Activated CD8-positive, alpha-beta T cell treated with anti-CD3 and anti-CD28 coated beads, Interleukin-2, amount 10 ng/mL, durations not matched to agents 7 days and 5 days (primary cell): Measurements from ENCODE around the gene GPR157. TPM values are rescaled to one million over a fixed set of nuclear protein-coding genes. Genes with fewer than 3 reads are reported as not detected.
"Not testable (repeated sequence)": the region's sequence is repeated elsewhere in the genome, so short reads cannot be mapped to it uniquely, and the experiment has no call there.

Experiments used
- ATAC-seq: fragments of 150-1000 bp; cut with Tn5 transposase; one replicate; pipeline ENCODE4 v1.10.0; 2021; ENCODE audit warnings: moderate library complexity
- CTCF ChIA-PET: fragments of 350-600 bp; sonication (Branson Sonifier 250); formaldehyde crosslinking; loops from one replicate; lab custom pipeline; 2021; ENCODE audit warnings: antibody characterized with exemption; lab: Charles Lee
- POLR2A ChIA-PET: fragments of 350-600 bp; sonication (Branson Sonifier 250); formaldehyde crosslinking; loops from one replicate; lab custom pipeline; 2021; ENCODE audit warnings: antibody characterized with exemption; lab: Charles Lee
- DNase-seq: peaks from one replicate; pipeline ENCODE4 v3.0.0-alpha.2; 2020
- H3K27ac Mint-ChIP-seq: one replicate; pipeline ENCODE4 v1.8.0; 2021; ENCODE audit warnings: mild to moderate bottlenecking, mixed read lengths
- H3K27me3 Mint-ChIP-seq: one replicate; pipeline ENCODE4 v1.8.0; 2021; ENCODE audit warnings: low read depth, mixed read lengths
- H3K36me3 Mint-ChIP-seq: one replicate; pipeline ENCODE4 v1.8.0; 2021; ENCODE audit warnings: low read depth, mixed read lengths
- H3K4me1 Mint-ChIP-seq: one replicate; pipeline ENCODE4 v1.8.0; 2021; ENCODE audit warnings: low read depth, mixed read lengths
- H3K4me3 Mint-ChIP-seq: one replicate; pipeline ENCODE4 v1.8.0; 2021; ENCODE audit warnings: mild to moderate bottlenecking, mixed read lengths
- H3K9me3 Mint-ChIP-seq: one replicate; pipeline ENCODE4 v1.8.0; 2022; ENCODE audit warnings: mixed read lengths; ENCODE audit not compliant: insufficient read depth
- total RNA-seq, 2 experiments: library from RNA; stranded (reverse); gene quantifications; one replicate each; pipeline ENCODE4 v1.2.3, GENCODE V29; 2021

Gene GPR157
- total RNA-seq, 2 experiments from 2014 or later: 1.2 to 1.4 TPM

DNA sequence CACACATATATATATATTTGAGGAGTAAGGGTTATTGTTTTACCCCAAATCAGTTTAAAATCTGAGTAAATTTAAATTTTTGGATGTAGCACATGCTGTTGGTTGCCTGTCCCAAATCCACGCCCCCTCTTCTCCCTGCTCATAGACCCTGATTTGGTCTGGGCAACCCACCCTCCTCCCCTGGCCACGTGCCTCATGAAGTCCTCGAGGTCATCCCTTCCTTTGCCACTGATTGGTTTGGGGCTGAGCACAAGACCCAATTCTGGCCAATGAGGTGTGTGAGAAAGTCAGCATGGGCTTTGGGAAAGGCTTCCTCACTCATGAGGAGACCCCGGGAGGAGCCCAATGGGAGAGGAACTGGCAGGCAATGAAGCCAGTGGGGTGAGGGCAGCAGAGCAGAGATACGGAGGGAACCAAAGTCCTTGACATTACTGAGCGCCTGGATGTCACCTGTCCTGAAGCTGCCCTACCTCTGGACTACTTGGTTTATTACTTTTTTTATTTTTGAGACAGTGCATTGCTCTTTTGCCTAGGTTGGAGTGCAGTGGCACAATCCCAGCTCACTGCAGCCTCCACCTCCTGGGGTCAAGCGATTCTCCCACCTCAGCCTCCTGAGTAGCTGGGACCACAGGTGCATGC, 31.3 kb upstream of the GPR157 start:
- no peaks in the 10 kb centered on the region for H3K9me3 Mint-ChIP-seq
- H3K36me3 Mint-ChIP-seq: no peaks in the 10 kb centered on the region
- no peak overlapping the region for H3K4me3 Mint-ChIP-seq
- no peaks in the 10 kb centered on the region for H3K27me3 Mint-ChIP-seq
- ChIA-PET CTCF (interaction anchor here (1.3 kb wide), 1 partner anchor 21 kb away, joined by 4 read pairs; no protein-coding TSS in a partner anchor), POLR2A (no interaction called here)
- no peak overlapping the region for H3K27ac Mint-ChIP-seq
- peaks cover 10% of the 10 kb centered on the region for H3K4me1 Mint-ChIP-seq
- DNase-seq (no peak), ATAC-seq (no peak)

DNA sequence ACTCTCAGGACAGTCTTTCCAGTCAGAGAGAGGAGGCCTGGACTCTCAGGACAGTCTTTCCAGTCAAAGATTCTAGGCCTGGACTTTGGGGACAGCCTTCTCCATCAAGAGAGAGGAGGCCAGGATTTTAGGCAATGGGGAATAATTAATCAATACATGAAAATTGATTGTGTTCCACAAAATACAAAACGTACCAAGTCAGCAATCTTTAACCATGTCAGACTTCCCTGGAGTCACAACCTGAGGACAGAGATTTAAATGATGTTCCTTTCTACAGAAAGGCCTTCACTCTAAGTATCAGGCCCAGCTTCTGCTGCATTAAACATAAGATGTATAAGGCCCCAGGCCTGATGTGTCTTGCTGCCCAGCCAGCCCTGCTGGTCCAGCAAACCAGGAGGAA, 27.0 kb upstream of the GPR157 start:
- Mint-ChIP-seq H3K4me1 (no peaks in the 10 kb centered on the region), H3K27me3 (no peaks in the 10 kb centered on the region), H3K27ac (no peak overlapping the region), H3K4me3 (no peak overlapping the region), H3K9me3 (no peaks in the 10 kb centered on the region), H3K36me3 (peaks cover 2% of the 10 kb centered on the region)
- ATAC-seq (no peak), DNase-seq (no peak)
- POLR2A ChIA-PET: interaction anchor here (0.6 kb wide), 1 partner anchor 38 kb away, joined by 4 read pairs; no protein-coding TSS in a partner anchor
- CTCF ChIA-PET: no interaction called here

DNA sequence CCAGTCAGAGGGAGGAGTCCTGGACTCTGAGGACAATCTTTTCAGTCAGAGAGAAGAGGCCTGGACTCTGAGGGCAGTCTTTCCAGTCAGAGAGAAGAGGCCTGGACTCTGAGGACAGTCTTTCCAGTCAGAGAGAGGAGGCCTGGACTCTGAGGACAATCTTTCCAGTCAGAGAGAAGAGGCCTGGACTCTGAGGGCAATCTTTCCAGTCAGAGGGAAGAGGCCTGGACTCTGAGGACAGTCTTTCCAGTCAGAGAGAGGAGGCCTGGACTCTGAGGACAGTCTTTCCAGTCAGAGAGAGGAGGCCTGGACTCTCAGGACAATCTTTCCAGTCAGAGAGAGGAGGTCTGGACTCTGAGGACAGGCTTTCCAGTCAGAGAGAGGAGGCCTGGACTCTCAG, 26.5 kb upstream of the GPR157 start:
- H3K9me3 Mint-ChIP-seq, H3K27me3 Mint-ChIP-seq, ATAC-seq, H3K27ac Mint-ChIP-seq, H3K4me1 Mint-ChIP-seq, CTCF ChIA-PET, H3K36me3 Mint-ChIP-seq, POLR2A ChIA-PET, DNase-seq, H3K4me3 Mint-ChIP-seq: not testable (repeated sequence)

DNA sequence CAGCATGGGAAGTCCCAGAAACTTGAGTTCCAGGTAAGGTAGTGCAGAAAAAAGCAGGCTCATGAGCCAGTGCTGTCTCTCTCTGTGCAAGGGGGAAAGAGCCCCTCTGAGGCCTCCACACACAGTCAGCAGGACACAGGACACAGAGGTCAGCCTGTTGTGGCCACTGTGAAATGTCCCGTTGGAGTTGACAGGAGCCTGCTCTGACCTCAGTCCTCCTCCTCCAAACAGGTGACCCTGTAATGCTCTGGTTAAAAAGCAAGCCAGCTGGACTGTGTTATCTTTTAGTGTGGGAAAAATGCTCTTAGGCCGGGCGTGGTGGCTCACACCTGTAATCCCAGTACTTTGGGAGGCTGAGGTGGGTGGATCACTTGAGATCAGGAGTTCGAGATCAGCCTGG, 24.2 kb upstream of the GPR157 start:
- ChIA-PET POLR2A (no interaction called here), CTCF (no interaction called here)
- no peaks in the 10 kb centered on the region for H3K9me3 Mint-ChIP-seq
- peaks cover 2% of the 10 kb centered on the region for H3K36me3 Mint-ChIP-seq
- H3K4me1 Mint-ChIP-seq: no peaks in the 10 kb centered on the region
- ATAC-seq (no peak), DNase-seq (no peak)
- no peak overlapping the region for H3K27ac Mint-ChIP-seq
- H3K27me3 Mint-ChIP-seq: no peaks in the 10 kb centered on the region
- H3K4me3 Mint-ChIP-seq: no peak overlapping the region

DNA sequence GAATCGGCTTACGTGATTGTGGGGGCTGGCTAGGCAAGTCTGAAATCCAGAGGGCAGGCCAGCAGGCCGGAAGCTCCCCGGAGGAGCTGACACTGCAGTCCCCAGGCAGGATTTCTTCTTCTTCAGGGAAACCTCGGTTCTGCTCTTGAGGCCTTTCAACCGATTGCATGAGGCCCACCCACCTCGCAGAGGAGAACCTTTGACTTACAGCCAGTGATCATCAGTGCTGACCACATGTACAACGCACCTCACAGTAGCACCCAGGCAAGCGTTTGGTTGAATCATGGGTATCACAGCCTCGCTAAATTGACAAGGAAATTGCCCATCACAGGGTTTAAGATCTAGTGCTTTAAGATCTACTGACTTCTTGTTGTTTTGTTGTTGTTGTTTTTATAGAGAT, 23.6 kb upstream of the GPR157 start:
- Mint-ChIP-seq H3K36me3 (peaks cover 2% of the 10 kb centered on the region), H3K27ac (no peak overlapping the region), H3K9me3 (no peaks in the 10 kb centered on the region)

DNA sequence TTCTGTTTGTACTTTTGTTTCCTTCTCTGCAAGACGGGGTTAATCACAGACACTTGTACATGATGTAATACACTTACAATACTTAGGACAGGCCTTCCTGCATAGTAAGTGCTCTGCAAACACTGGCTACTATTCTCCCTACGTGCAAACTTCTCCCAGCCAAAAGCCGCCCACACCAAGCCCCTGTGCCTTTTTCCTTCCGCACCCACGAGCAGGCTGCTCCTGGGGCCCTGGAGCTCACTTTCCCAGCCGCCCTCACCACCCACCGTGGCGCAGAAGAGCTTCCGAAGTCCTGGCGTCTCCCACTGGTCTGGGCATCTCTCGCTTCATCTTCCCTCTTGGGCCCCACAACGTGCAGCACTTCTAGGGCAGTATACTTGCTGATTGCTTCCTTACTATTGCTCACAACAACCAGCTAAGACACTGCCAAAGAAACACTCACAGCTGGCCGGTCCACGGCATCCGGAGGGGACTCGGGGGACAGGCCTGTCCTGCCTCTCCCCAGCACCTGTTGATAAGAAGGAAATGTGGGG, 22.5 kb upstream of the GPR157 start:
- DNase-seq (no peak), ATAC-seq (no peak)
- ChIA-PET POLR2A (no interaction called here), CTCF (interaction anchor here (0.9 kb wide), 1 partner anchor 9 kb away, joined by 3 read pairs; no protein-coding TSS in a partner anchor)
- no peaks in the 10 kb centered on the region for H3K9me3 Mint-ChIP-seq
- H3K4me3 Mint-ChIP-seq: no peak overlapping the region
- no peak overlapping the region for H3K27ac Mint-ChIP-seq
- H3K4me1 Mint-ChIP-seq: no peaks in the 10 kb centered on the region
- H3K36me3 Mint-ChIP-seq: peaks cover 2% of the 10 kb centered on the region
- no peaks in the 10 kb centered on the region for H3K27me3 Mint-ChIP-seq

More for the DNA sequence above, 23.6 kb upstream of the GPR157 start:
- no peak overlapping the region for H3K4me3 Mint-ChIP-seq
- no peaks in the 10 kb centered on the region for H3K27me3 Mint-ChIP-seq
- ChIA-PET POLR2A (no interaction called here), CTCF (no interaction called here)
- no peak for DNase-seq
- ATAC-seq: no peak
- H3K4me1 Mint-ChIP-seq: no peaks in the 10 kb centered on the region

DNA sequence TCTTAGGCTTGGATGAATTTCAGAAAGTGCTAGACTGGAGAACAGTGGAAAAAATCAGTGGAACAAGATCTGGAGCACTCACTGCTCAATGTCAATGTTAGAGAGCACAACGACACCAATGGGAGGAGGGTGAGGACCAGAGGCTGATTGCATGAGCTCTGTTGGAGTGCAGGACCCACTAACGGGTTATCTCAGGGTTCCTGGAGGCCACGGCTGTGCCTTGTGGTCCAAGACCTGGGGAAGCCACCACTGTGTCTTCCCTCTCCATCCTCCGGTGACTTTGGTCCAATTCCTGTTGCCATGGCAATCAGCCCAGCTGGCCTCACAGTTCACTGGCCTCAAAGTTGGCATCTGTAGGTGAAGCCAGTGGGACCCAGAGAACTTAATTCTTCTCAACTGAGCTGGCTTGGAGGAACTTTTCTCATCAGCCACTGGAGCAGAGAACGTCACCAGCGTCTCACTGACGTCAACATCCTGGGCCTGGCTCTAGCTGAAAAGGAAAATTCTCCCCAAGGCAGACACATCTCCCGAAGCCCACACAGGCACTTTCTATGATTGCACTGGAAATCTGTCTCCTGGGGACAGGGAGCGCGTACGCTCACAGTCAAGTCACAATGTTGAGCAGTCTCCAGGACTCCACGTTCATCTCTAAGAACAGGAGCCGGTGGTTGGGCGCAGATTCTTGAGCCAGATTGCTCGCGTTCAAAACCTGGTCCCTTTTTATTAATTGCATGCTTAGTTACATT, 21.9 kb upstream of the GPR157 start:
- Mint-ChIP-seq H3K27me3 (no peaks in the 10 kb centered on the region), H3K4me1 (no peaks in the 10 kb centered on the region), H3K27ac (no peak overlapping the region), H3K9me3 (no peaks in the 10 kb centered on the region), H3K4me3 (no peak overlapping the region), H3K36me3 (peaks cover 2% of the 10 kb centered on the region)
- ATAC-seq: no peak
- CTCF ChIA-PET: interaction anchor here (0.9 kb wide), 1 partner anchor 9 kb away, joined by 3 read pairs; no protein-coding TSS in a partner anchor
- no peak for DNase-seq
- POLR2A ChIA-PET: no interaction called here

DNA sequence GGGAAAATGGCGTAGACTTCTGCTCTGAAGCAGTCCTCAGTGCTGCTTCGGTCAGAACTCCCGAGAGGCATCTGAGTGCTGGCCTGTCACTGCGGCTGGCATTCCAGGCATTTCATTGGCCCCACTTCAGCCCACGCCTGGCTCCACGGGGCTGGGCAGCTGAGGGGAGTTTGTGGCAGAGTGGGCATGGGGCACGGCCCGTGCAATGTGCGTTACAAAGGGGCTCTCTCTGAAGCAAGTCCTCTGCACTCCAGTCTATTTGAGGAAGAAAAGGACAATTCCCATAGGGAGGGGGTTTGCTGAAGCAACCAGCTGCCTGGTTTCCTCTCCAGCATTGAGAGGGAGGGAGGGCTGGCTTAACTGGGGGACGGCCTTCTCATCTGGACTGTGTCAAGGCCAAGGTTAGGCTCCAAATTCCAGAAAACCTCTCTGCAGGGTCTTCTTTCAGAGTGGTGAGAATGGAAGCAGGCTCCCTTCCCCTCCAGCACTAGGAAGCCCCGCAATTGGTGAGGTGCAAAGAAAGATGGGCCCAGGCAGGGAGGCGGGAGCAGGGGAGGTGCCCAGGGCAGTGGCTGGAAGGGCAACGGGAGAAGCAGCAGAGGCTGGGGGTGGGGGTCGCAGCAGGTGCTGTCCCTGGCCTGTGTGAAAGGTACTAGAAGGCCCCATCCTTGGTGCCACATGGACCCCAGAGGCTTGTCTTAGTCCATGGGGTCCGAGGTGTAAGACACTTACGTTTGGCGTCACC, 21.1 kb upstream of the GPR157 start:
- Mint-ChIP-seq H3K4me1 (no peaks in the 10 kb centered on the region), H3K36me3 (peaks cover 2% of the 10 kb centered on the region), H3K27ac (no peak overlapping the region), H3K9me3 (no peaks in the 10 kb centered on the region), H3K27me3 (no peaks in the 10 kb centered on the region), H3K4me3 (no peak overlapping the region)
- POLR2A ChIA-PET: interaction anchor here (0.6 kb wide), 1 partner anchor 622 kb away, joined by 3 read pairs; no protein-coding TSS in a partner anchor
- ATAC-seq (no peak), DNase-seq (no peak)
- CTCF ChIA-PET: interaction anchor here (0.9 to 1.4 kb wide), 2 partner anchors 8 to 47 kb away, joined by 3 read pairs; no protein-coding TSS in a partner anchor

DNA sequence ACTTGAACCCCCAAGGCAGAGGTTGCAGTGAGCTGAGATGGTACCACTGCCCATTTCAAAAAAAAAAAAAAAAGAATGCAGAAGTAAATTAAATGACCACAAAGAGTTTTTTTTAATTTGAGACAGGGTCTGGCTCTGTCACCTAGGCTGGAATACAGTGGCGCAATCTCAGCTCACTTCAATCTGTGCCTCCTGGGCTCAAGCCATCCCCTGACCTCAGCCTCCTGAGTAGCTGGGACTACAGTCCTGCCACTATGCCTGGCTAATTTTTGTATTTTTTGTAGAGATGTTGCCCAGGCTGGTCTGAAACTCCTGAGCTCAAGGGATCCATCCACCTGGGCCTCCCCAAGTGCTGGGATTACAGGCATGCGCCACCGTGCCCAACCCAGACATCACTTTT, 20.2 kb upstream of the GPR157 start:
- H3K9me3 Mint-ChIP-seq: no peaks in the 10 kb centered on the region
- H3K4me1 Mint-ChIP-seq: no peaks in the 10 kb centered on the region
- ATAC-seq (no peak), DNase-seq (no peak)
- H3K27ac Mint-ChIP-seq: no peak overlapping the region
- ChIA-PET POLR2A (no interaction called here), CTCF (interaction anchor here (1.4 kb wide), 1 partner anchor 48 kb away, joined by 3 read pairs; no protein-coding TSS in a partner anchor)
- H3K36me3 Mint-ChIP-seq: peaks cover 2% of the 10 kb centered on the region
- no peak overlapping the region for H3K4me3 Mint-ChIP-seq
- H3K27me3 Mint-ChIP-seq: no peaks in the 10 kb centered on the region

DNA sequence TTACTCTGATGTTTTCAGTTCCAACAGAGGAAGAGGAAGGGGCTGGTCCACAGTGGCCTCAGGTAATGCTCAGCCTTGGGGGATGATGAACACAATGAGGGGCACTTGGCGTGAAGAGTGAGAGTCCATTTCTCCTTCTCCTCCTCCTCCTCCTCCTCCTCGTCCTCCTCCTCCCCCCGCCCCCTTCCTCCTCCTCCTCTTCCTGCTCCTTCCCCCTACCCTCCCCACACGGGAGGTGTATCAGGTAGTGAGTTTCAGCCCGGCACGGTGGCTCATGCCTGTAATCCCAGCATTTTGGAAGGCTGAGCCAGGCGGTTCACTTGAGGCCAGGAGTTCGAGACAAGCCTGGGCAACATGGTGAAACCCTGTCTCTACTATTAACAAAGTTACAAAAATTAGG, 17.3 kb upstream of the GPR157 start:
- ChIA-PET POLR2A (no interaction called here), CTCF (no interaction called here)
- H3K4me3 Mint-ChIP-seq: no peak overlapping the region
- no peak overlapping the region for H3K27ac Mint-ChIP-seq
- H3K9me3 Mint-ChIP-seq: no peaks in the 10 kb centered on the region
- peaks cover 10% of the 10 kb centered on the region for H3K4me1 Mint-ChIP-seq
- no peaks in the 10 kb centered on the region for H3K27me3 Mint-ChIP-seq
- DNase-seq: no peak
- H3K36me3 Mint-ChIP-seq: peaks cover under 1% of the 10 kb centered on the region
- no peak for ATAC-seq

DNA sequence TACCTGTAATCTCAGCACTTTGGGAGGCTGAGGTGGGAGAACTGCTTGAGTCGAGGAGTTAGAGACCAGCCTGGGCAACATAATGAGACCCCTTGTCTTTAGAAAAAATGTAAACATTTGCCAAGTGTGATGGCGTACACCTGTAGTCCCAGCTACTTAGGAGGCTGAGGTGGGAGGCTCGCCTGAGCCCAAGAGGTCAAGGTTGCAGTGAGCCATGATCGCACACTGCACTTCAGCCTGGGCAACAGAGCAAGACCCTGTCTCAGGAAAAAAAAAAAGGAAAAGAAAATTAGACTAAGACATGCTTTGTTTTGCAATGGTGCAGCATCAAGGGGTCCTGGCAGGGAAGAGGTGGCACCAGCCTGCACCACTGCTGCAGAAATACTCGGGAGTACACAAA, 16.8 kb upstream of the GPR157 start:
- Mint-ChIP-seq H3K4me1 (peaks cover 10% of the 10 kb centered on the region), H3K27me3 (no peaks in the 10 kb centered on the region), H3K27ac (no peak overlapping the region), H3K4me3 (no peak overlapping the region), H3K9me3 (no peaks in the 10 kb centered on the region), H3K36me3 (no peaks in the 10 kb centered on the region)
- ChIA-PET CTCF (interaction anchor here (0.9 kb wide), 1 partner anchor 13 kb away, joined by 3 read pairs; no protein-coding TSS in a partner anchor), POLR2A (no interaction called here)
- ATAC-seq (no peak), DNase-seq (no peak)
